HEK293T (cell line): ENCODE data around the gene RNLS.

ENCODE experiments used
- BHLHE40 ChIP-seq: fragments of 450-650 bp; IDR thresholded peaks from 2 replicates; pipeline ENCODE4 v1.6.1; 2016; ENCODE audit warnings: mild to moderate bottlenecking, moderate library complexity, borderline replicate concordance
- CTBP1 ChIP-seq: fragments of 450-650 bp; IDR thresholded peaks from 2 replicates; pipeline ENCODE4 v1.6.1; 2016; ENCODE audit warnings: borderline replicate concordance
- FOXA1 ChIP-seq: fragments of 450-650 bp; IDR thresholded peaks from 2 replicates; pipeline ENCODE4 v1.6.1; 2016; ENCODE audit warnings: mild to moderate bottlenecking
- FOXK2 ChIP-seq: fragments of 450-650 bp; IDR thresholded peaks from 2 replicates; pipeline ENCODE4 v1.6.1; 2016; ENCODE audit warnings: mild to moderate bottlenecking
- HDGF ChIP-seq: fragments of 450-650 bp; IDR thresholded peaks from 2 replicates; pipeline ENCODE4 v1.6.1; 2017; ENCODE audit warnings: antibody characterized with exemption, borderline replicate concordance
- LEF1 ChIP-seq: fragments of 450-650 bp; IDR thresholded peaks from 2 replicates; pipeline ENCODE4 v1.6.1; 2017; ENCODE audit warnings: mild to moderate bottlenecking, borderline replicate concordance
- TARDBP ChIP-seq: fragments of 450-650 bp; IDR thresholded peaks from 2 replicates; pipeline ENCODE4 v1.6.1; 2016
- ZNF384 ChIP-seq: fragments of 450-650 bp; IDR thresholded peaks from 2 replicates; pipeline ENCODE4 v1.6.1; 2016

DNA sequence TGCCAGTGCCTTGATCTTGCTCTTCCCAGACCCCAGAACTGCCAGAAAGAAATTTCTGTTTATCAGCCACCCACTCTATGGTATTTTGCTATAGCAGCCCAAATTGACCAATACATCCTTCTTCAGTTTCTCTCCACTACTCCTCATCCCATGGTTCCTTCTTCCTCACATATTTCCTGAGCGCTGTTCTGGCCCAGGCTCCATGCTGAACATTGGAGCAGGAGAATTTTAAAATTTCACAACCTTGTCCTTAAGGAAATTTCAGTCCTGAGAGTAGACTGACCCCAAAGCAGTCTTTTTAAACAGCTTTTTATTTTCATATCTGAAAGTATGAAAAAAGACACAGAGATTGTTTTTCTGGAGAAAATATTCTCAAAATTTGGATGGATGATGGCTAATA, 297.1 kb downstream of the RNLS start:
- TF ChIP-seq ZNF384 (no peak), LEF1 (no peak), HDGF (no peak), FOXA1 (no peak), CTBP1 (no peak), BHLHE40 (no peak), FOXK2 (no peak), TARDBP (no peak)
